HEK293 (cell line): ENCODE data around the gene OXGR1.

Source experiments
- CTCF ChIP-seq: fragments of 450-650 bp; formaldehyde crosslinking; IDR thresholded peaks from 2 replicates; pipeline ENCODE4 v1.5.1; 2016; ENCODE audit warnings: missing biosample characterization, missing genetic modification characterization
- SP2 ChIP-seq: fragments of 450-650 bp; formaldehyde crosslinking; IDR thresholded peaks from 2 replicates; pipeline ENCODE4 v1.5.1; 2016; ENCODE audit warnings: missing biosample characterization, missing genetic modification characterization
- ZNF112 ChIP-seq: fragments of 450-650 bp; formaldehyde crosslinking; IDR thresholded peaks from 2 replicates; pipeline ENCODE4 v1.5.0; 2017; ENCODE audit warnings: missing biosample characterization, missing genetic modification characterization

- no peak for TF ChIP-seq SP2 (tag by site-specific recombination)
- TF ChIP-seq CTCF: no peak
- no peak for TF ChIP-seq ZNF112 (tag by site-specific recombination)
These were observed 7.4 kb upstream of the OXGR1 start for GRCh38 chr13:97001636-97002035.
